CMK (cell line): ENCODE data around the gene WDR1.

Experiments
- DNase-seq: peaks from one replicate; pipeline ENCODE4 v3.0.0-alpha.2; 2010; ENCODE audit warnings: low read depth

WDR1 gene

GRCh38 chr4:10066670-10067651, 49.6 kb downstream of the WDR1 start:
- DNase-seq, result no peak

DNA sequence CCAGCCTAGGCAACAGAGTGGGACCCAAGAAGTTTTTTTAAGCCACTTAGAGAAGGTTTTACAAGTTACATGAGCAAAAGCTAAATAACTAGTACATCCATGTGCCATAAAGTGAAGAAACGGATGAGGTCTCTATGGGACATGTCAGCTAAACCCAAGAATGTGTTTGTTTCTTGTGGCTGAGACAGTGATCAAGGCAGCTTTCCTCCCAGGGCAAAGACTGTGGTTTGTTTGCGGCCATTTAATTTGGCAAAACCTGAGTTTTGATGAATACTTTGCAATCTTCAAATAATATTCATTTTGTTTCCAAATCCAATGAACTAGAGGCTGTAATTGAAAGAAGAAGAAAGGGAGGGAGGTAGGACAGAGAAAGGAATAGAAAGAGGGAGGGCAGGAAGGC, 50.4 kb downstream of the WDR1 start:
- no peak for DNase-seq

- DNase-seq, result no peak
Observed at GRCh38 chr4:10063544-10064300, 52.9 kb downstream of the WDR1 start.

DNA sequence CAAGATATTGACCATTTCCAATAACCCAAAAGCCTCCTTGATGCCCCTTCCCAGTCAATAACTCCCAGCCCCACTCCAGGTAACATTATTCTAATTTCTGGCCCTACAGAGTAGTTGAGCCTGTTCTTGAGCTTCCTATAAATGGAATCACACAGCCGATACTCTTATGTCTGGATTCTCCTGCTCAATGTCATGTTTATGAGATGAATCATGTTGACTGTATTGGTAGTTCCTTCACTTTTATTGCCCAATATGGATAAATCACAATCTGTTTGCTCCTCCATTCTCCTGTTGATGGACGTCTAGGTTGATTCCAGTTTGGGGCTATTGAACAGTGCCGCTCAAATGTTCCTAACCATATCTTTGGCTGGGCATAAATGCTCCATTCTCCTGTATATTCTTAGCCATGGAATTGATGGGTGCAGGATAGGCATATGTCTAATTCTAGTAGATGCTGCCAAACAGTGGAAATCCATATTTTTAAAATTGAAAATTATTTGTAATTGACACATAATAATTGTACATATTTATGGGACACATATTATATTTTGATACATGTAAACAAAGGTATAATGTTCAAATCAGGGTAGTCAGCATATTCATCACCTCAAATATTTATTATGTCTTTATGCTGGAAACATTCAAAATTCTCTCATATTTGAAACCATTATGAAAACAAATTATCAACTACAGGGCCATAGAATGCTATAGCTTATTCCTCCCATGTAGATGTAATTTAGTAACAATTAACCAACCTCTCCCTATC, 54.8 kb downstream of the WDR1 start:
- DNase-seq, result no peak

GRCh38 chr4:10058371-10058770, 58.2 kb downstream of the WDR1 start:
- no peak for DNase-seq

DNA sequence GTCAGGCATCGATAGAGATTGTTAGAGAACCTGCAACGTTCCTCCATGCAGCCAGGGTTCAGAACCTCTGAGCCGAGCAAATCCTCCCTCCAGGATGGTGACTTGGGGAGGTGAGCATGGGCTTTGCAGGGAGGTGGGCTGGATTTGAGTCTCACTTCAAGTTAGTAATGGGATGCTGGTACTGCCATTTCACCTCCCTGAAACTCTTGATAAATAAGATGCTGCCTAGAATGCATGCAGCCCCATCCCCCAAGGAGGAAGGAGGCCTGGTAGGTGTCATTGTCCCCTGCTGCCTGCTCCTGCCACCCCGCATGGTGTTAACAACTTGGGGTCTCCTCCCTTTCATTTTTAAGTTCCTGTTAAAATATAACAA, 59.6 kb downstream of the WDR1 start:
- no peak for DNase-seq

DNA sequence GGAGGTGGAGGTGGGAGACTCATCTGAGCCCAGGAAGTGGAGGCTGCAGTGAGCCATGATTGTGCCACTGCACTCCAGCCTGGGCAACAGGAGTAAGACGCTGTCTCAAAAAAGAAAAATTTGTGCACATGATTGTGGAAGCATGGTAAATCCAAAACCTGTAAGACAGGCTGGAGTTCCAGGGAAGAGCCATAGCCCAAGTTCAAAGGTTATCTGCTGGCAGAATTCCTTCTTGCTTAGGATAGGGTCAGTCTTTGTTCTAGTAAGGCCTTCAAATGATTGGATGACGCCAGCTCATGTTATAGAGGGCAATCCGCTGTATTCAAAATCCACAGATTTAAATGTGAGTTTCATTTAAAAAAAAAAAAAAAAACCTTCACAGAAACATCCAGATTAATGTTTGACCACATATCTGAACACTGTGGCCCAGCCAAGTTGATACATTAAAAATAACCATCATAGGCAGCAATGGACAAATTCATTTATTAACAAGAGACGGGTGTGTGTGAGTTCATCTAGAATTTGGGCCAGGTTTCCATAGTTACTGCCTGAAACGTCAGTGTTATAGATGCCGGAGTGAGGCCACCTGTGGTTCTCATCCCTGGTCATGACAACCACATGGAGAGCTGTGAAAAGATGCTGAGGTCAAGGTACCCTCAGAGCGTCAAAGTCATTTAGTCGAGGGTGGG, 60.1 kb downstream of the WDR1 start:
- no peak for DNase-seq

- DNase-seq, result no peak
Observed at GRCh38 chr4:10055871-10056270, 60.7 kb downstream of the WDR1 start.

- no peak for DNase-seq
Observed at GRCh38 chr4:10054571-10055041, 62.0 kb downstream of the WDR1 start.

GRCh38 chr4:10053635-10054453, 62.8 kb downstream of the WDR1 start:
- DNase-seq, result no peak

GRCh38 chr4:10051517-10052135, 65.0 kb downstream of the WDR1 start:
- DNase-seq, result no peak

DNA sequence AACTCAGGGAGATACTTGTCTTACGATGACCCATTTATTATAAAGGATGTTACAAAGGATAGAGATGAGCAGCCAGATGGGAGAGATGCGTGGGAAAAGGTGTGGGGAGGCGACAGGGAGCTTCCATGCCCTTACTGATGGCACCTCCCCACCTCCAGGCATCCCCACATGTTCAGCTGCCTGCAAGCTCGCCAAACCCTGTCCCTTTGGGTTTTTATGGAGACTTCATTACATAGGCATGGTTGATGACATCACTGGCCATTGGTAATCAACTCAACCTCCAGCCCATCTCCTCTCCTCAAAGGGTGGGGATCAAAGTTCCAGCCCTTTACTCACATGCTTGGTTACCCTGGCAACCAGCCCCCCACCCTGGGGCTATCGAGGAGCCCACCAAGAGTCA, 65.9 kb downstream of the WDR1 start:
- no peak for DNase-seq

- no peak for DNase-seq
Observed at GRCh38 chr4:10050261-10050661, 66.3 kb downstream of the WDR1 start.

GRCh38 chr4:10048941-10049697, 67.5 kb downstream of the WDR1 start:
- DNase-seq, result no peak

DNA sequence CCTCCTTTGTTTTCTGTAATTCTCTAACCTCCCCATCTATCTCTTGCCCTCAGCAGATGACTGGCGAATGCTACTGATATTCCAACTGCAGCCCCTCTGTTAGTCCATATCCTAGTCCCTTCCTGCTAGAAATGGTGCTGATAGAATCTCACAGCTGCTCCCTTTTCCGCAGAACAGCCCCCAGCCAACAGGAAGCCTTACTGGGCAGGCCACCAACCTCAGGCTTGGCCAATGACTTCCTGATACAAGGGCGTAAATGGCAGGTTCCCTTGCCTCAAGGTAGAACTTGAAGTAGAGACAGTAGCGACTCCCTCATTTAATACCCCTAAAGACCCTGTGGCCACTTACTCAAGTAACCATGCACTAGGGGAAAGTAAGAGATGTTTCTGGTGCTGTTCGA, 68.6 kb downstream of the WDR1 start:
- DNase-seq, result no peak

- no peak for DNase-seq
Observed at GRCh38 chr4:10046471-10046870, 70.1 kb downstream of the WDR1 start.

GRCh38 chr4:10045481-10045880, 71.1 kb downstream of the WDR1 start:
- DNase-seq, result no peak

DNA sequence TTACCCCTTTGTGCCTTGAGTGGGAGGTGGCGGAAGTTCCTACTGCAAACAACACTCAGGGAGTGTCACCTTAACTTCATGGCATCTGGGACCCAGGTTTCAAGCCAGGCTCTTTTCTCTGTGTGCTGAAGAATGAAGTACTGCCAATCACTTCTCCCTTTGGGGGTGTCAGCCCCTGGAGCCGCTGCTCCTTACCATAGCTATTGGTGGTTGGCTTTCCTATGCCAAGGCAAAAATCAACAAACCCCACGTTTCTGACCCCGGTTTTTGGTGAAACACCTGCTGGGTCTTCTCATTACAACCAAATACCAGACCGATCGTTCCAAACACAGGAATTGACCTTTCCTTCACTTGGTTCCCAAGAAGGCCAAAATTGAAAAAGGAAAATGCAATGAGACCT, 75.6 kb downstream of the WDR1 start:
- no peak for DNase-seq

- DNase-seq, result no peak
Observed at GRCh38 chr4:10040049-10040892, 76.3 kb downstream of the WDR1 start.
